Motor neuron (in vitro differentiated cells): Measurements from ENCODE around the gene COX7A2L. TPM values are rescaled to one million over a fixed set of nuclear protein-coding genes. Genes with fewer than 3 reads are reported as not detected.
"Not testable (repeated sequence)": the region's sequence is repeated elsewhere in the genome, so short reads cannot be mapped to it uniquely, and the experiment has no call there.

Experiments
- ATAC-seq, 8 experiments: fragments of 200-7000 bp; cut with Tn5 transposase; replicated peaks in 6 of 8; 2 replicates each; pipeline ENCODE4 v1.8.0; 2021; ENCODE audit warnings: mild to moderate bottlenecking in 8 of 8, moderate library complexity in 8 of 8
- H3K27ac ChIP-seq, 2 donors: fragments of 250-450 bp; sonication (Bioruptor Pico); 2 replicates each; pipeline ENCODE4 v1.9.0; 2021; ENCODE audit warnings: antibody characterized with exemption in 2 of 2, mild to moderate bottlenecking in 2 of 2, moderate library complexity in 1 of 2
- H3K4me1 ChIP-seq, 2 donors: fragments of 250-450 bp; sonication (Bioruptor Pico); replicated peaks in 1 of 2; 2 replicates each; pipeline ENCODE4 v1.6.1; 2021; ENCODE audit warnings: antibody characterized with exemption in 2 of 2, mild to moderate bottlenecking in 2 of 2, moderate library complexity in 1 of 2
- H3K4me3 ChIP-seq, 5 donors: fragments of 250-450 bp; sonication (Bioruptor Pico); 2 replicates each; pipeline ENCODE4 v1.9.0; 2021; ENCODE audit warnings: antibody characterized with exemption in 5 of 5, mild to moderate bottlenecking in 5 of 5, moderate library complexity in 4 of 5
- WGBS, 10 experiments: fragments of 450-650 bp; shearing (Covaris generic); methylation state at CpG; one replicate each; pipeline ENCODE4 v1.0.0; 2022; 5-methylcytosine and 5-hydroxymethylcytosine counted together
- in situ Hi-C, 9 experiments: fragments of 400-800 bp; cut with MboI; loops; one replicate each; pipeline ENCODE4 v1.15.0; 2021; ENCODE audit warnings: low sequenced_read_pairs in 9 of 9, low pct_unique_long_range_greater_than_20kb in 2 of 9; ENCODE audit not compliant: unreplicated experiment in 9 of 9
- total RNA-seq, 8 experiments: library from RNA; unstranded; fragments of 300-600 nt; gene quantifications; 2 replicates each; pipeline versions ENCODE4 v1.2.3 to v1.2.4, GENCODE V29; 2022

Gene COX7A2L
- total RNA-seq, 8 experiments from 2014 or later = 97.5 to 299 (median 176) TPM

- in situ Hi-C loops = loop anchor here in 1 of 9 experiments (25.0 kb wide), 1 partner anchor 473 kb away; no protein-coding TSS in a partner anchor
These were observed 25.4 kb downstream of the COX7A2L start for GRCh38 chr2:42335514-42336104.

GRCh38 chr2:42334865-42335264 is 26.2 kb downstream of the COX7A2L start:
- H3K4me1 ChIP-seq, H3K4me3 ChIP-seq, ATAC-seq, H3K27ac ChIP-seq: not testable (repeated sequence)
- WGBS, 10 experiments = 86 to 100% (median 100%) methylated on average over 1 to 6 of the region's 6 CpGs
- in situ Hi-C loops = loop anchor here in 1 of 9 experiments (25.0 kb wide), 1 partner anchor 473 kb away; no protein-coding TSS in a partner anchor

More at GRCh38 chr2:42335514-42336104, 25.4 kb downstream of the COX7A2L start:
- ATAC-seq = no peak
- Histone ChIP-seq H3K4me1 (no peaks in the 10 kb centered on the region), H3K27ac (no peak overlapping the region), H3K4me3 (no peak overlapping the region)
- WGBS, 10 experiments = 89 to 100% (median 96%) methylated on average over 1 to 10 of the region's 10 CpGs; no CpG with 5 or more reads in 1 of the 10 experiments

DNA sequence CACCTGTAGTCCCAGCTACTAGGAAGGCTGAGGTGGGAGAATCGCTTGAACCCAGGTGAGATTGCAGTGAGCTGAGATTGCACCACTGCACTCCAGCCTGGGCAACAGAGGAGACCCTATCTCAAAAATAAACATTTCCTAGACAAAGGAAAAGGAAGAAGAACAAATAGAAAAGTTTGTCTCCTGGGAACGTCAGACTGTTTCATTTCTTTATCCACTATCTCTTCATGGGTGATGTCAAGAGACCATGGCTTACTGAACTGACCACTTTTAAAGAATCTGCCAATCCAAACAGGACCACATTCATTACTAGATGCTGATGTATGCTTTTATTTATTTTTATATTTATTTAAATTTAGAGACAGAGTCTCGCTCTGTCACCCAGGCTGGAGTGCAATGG is 26.8 kb downstream of the COX7A2L start:
- in situ Hi-C loops = loop anchor here in 1 of 9 experiments (25.0 kb wide), 1 partner anchor 472 kb away; no protein-coding TSS in a partner anchor
- H3K4me1 ChIP-seq = no peaks in the 10 kb centered on the region
- H3K4me3 ChIP-seq = no peak overlapping the region
- no peak for ATAC-seq
- 80 to 100% (median 96%) methylated on average over 1 to 3 of the region's 3 CpGs; no CpG with 5 or more reads in 3 of the 10 experiments for WGBS, 10 experiments
- H3K27ac ChIP-seq = no peak overlapping the region

- in situ Hi-C loops = loop anchor here in 1 of 9 experiments (25.0 kb wide), 1 partner anchor 471 kb away; no protein-coding TSS in a partner anchor
- ATAC-seq = no peak
- no peak overlapping the region for H3K4me3 ChIP-seq
- 82 to 100% (median 97%) methylated on average over 1 to 3 of the region's 4 CpGs; no CpG with 5 or more reads in 6 of the 10 experiments for WGBS, 10 experiments
- no peak overlapping the region for H3K27ac ChIP-seq
- H3K4me1 ChIP-seq = no peaks in the 10 kb centered on the region
These were observed 27.4 kb downstream of the COX7A2L start for GRCh38 chr2:42333579-42333978.

- H3K4me1 ChIP-seq = no peaks in the 10 kb centered on the region
- in situ Hi-C loops = loop anchor here in 1 of 9 experiments (25.0 kb wide), 1 partner anchor 470 kb away; no protein-coding TSS in a partner anchor
- WGBS, 10 experiments = 89 to 100% (median 100%) methylated on average over 1 to 4 of the region's 4 CpGs; no CpG with 5 or more reads in 1 of the 10 experiments
- H3K4me3 ChIP-seq = no peak overlapping the region
- no peak for ATAC-seq
- H3K27ac ChIP-seq = no peak overlapping the region
These were observed 28.4 kb downstream of the COX7A2L start for GRCh38 chr2:42332575-42332974.

- H3K27ac ChIP-seq = no peak overlapping the region
- H3K4me1 ChIP-seq = no peaks in the 10 kb centered on the region
- WGBS, 10 experiments = 71 to 100% (median 93%) methylated on average over 3 to 9 of the region's 9 CpGs
- H3K4me3 ChIP-seq = no peak overlapping the region
- in situ Hi-C loops = loop anchor here in 1 of 9 experiments (25.0 kb wide), 1 partner anchor 469 kb away; no protein-coding TSS in a partner anchor
- peak in 5 of 8 experiments; percentile 25 to 58 (median 42) for ATAC-seq
These were observed 29.3 kb downstream of the COX7A2L start for GRCh38 chr2:42331569-42332284.

DNA sequence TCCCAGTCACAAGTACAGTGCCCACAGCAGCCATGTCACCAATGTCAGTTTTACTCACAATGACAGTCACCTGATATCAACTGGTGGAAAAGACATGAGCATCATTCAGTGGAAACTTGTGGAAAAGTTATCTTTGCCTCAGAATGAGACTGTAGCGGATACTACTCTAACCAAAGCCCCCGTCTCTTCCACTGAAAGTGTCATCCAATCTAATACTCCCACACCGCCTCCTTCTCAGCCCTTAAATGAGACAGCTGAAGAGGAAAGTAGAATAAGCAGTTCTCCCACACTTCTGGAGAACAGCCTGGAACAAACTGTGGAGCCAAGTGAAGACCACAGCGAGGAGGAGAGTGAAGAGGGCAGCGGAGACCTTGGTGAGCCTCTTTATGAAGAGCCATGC is 31.3 kb downstream of the COX7A2L start:
- in situ Hi-C loops = loop anchor here in 1 of 9 experiments (25.0 kb wide), 1 partner anchor 467 kb away; no protein-coding TSS in a partner anchor
- H3K4me3 ChIP-seq = no peak overlapping the region
- 88 to 100% (median 100%) methylated on average over 1 to 4 of the region's 5 CpGs; no CpG with 5 or more reads in 3 of the 10 experiments for WGBS, 10 experiments
- ATAC-seq = no peak
- H3K4me1 ChIP-seq = peaks cover 0 to 4% of the 10 kb centered on the region in 2 donors
- H3K27ac ChIP-seq = no peak overlapping the region

DNA sequence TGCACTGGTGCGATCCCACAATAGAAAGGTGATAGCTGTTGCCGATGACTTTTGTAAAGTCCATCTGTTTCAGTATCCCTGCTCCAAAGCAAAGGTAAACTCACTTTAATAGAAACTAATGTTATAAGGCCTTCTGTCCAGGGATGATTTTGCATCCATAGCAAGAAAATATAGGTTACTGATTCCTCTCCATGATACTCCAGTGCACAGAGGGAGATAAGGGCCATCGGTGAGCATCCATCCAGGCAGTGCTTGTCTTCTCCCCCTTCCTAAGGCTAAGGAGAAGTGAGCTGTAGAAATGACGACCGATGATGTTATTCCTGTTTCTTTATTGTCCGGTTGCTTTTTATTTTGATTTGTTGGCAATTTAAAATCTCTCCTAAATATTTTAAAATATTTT is 32.1 kb downstream of the COX7A2L start:
- peaks cover 0 to 4% of the 10 kb centered on the region in 2 donors for H3K4me1 ChIP-seq
- no peak overlapping the region for H3K4me3 ChIP-seq
- no peak overlapping the region for H3K27ac ChIP-seq
- in situ Hi-C loops = loop anchor here in 1 of 9 experiments (25.0 kb wide), 1 partner anchor 467 kb away; no protein-coding TSS in a partner anchor
- ATAC-seq = no peak
- WGBS, 10 experiments = 56 to 100% (median 96%) methylated on average over 2 to 5 of the region's 6 CpGs

GRCh38 chr2:42328148-42328833 is 32.7 kb downstream of the COX7A2L start:
- 22 to 93% (median 72%) methylated on average over 1 to 3 of the region's 3 CpGs for WGBS, 10 experiments
- in situ Hi-C loops = loop anchor here in 1 of 9 experiments (25.0 kb wide), 1 partner anchor 466 kb away; no protein-coding TSS in a partner anchor
- Histone ChIP-seq H3K4me3 (no peak overlapping the region), H3K27ac (no peak overlapping the region), H3K4me1 (peaks cover 0 to 4% of the 10 kb centered on the region in 2 donors)
- ATAC-seq = peak in 3 of 8 experiments; percentile 18 to 47 (median 28)

DNA sequence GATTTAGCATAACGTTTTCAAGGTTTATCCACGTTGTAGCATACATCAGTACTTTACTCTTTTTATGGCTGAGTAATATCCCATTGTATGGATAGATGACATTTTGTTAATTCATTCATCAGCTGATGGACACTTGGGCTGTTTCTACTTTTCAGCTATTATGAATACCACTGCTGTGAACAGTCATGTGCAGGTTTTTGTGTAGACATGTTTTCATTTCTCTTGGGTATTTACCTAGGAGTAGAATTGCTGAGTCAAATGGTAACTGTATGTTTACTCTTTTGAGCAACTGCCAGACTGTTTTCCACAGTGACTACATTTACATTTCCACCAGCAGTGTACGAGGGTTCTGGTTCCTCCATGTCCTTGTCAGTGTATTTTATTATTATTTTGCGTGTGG is 33.9 kb downstream of the COX7A2L start:
- no peak overlapping the region for H3K4me3 ChIP-seq
- 46 to 100% (median 76%) methylated on average over 1 to 4 of the region's 4 CpGs; no CpG with 5 or more reads in 1 of the 10 experiments for WGBS, 10 experiments
- in situ Hi-C loops = loop anchor here in 1 of 9 experiments (25.0 kb wide), 1 partner anchor 465 kb away; no protein-coding TSS in a partner anchor
- ATAC-seq = peak in 3 of 8 experiments; percentile 11 to 68 (median 47)
- H3K27ac ChIP-seq = no peak overlapping the region
- H3K4me1 ChIP-seq = peaks cover 0 to 4% of the 10 kb centered on the region in 2 donors

DNA sequence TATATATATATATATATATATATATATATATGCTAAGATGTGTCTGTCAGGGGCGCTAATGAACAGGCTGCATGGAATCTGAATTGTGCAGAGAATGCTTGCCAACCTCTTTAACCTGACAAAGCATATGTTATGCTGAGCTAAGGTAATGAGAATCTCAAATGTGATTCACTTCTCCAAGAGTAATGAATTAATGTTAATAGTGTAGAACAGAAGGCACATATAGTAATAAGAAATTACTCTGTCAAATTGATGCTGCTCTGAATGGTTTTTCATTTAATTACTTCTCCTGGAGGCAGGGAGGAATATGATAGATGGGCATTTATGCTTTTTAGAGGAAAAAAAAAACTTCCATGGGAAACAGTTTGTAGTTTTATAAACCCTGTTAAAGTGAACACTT is 35.4 kb downstream of the COX7A2L start:
- 83 to 100% (median 86%) methylated on average over 1 of the region's 1 CpG; no CpG with 5 or more reads in 7 of the 10 experiments for WGBS, 10 experiments

GRCh38 chr2:42324949-42325348 is 36.1 kb downstream of the COX7A2L start:
- in situ Hi-C loops = loop anchor here in 4 of 9 experiments (25.0 kb wide), 2 partner anchors 213 to 463 kb away; no protein-coding TSS in a partner anchor
- ATAC-seq = no peak
- 67 to 100% (median 100%) methylated on average over 1 to 2 of the region's 2 CpGs; no CpG with 5 or more reads in 2 of the 10 experiments for whole genome bisulfite sequencing, 10 experiments
- Histone ChIP-seq H3K4me3 (no peak overlapping the region), H3K4me1 (peaks cover 0 to 4% of the 10 kb centered on the region in 2 donors), H3K27ac (no peak overlapping the region)

More for the DNA sequence above, 35.4 kb downstream of the COX7A2L start:
- no peak overlapping the region for H3K27ac ChIP-seq
- in situ Hi-C loops = loop anchor here in 1 of 9 experiments (25.0 kb wide), 1 partner anchor 463 kb away; no protein-coding TSS in a partner anchor
- H3K4me1 ChIP-seq = peaks cover 0 to 4% of the 10 kb centered on the region in 2 donors
- peak in 3 of 8 experiments; percentile 27 to 52 (median 34) for ATAC-seq
- no peak overlapping the region for H3K4me3 ChIP-seq
